ENCODE results near the gene ARHGAP27. TPM values are rescaled to one million over a fixed set of nuclear protein-coding genes. Genes with fewer than 3 reads are reported as not detected.

ARHGAP27 gene
- total RNA-seq, 1 experiment from 2014 or later = 39.2 TPM

DNA sequence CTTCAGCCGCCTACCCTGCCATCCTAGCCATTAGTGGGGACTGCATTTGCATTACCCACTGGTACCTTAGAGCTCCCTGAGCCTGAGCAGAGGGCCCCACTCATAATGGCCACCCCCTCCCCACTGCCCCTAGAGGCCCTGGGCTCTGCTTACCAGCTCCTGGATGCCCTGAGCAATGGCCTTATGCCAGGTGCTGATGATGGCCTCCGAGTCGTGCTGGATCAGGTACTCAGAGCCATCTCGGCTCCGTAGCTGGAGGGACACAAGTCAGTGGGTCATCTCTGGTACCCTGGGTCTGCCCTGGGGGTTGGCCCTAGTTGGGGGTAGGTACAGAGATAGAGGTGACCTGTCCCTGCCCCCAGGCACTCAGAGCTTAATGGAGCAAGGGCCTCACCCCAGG lies 34.9 kb downstream of the ARHGAP27 start:
- no peak for ATAC-seq
- in situ Hi-C loops (cut with HindIII; ENCODE audit: low pct_unique_long_range_greater_than_20kb, low sequenced_read_pairs) = no loop called here
- H3K27ac ChIP-seq (ENCODE audit: low read length) = no peak overlapping the region
- no TSS peak for BruUV-seq (replicated peaks)
- no peaks in the 10 kb centered on the region for H3K9me3 ChIP-seq (ENCODE audit: control insufficient read depth, insufficient read depth, low read depth, low read length)
- TF ChIP-seq TCF7L2 (IDR thresholded peaks at IDR 0.05; ENCODE audit: low read depth, low read length) (no peak), CTCF (IDR thresholded peaks at IDR 0.05) (no peak), SIN3A (IDR thresholded peaks at IDR 0.05; ENCODE audit: borderline replicate concordance, insufficient read depth, low read depth, low read length) (no peak), POLR2AphosphoS5 (IDR thresholded peaks at IDR 0.05; ENCODE audit: low read depth, low read length) (no peak)
- TF ChIP-seq, protein P1, sequence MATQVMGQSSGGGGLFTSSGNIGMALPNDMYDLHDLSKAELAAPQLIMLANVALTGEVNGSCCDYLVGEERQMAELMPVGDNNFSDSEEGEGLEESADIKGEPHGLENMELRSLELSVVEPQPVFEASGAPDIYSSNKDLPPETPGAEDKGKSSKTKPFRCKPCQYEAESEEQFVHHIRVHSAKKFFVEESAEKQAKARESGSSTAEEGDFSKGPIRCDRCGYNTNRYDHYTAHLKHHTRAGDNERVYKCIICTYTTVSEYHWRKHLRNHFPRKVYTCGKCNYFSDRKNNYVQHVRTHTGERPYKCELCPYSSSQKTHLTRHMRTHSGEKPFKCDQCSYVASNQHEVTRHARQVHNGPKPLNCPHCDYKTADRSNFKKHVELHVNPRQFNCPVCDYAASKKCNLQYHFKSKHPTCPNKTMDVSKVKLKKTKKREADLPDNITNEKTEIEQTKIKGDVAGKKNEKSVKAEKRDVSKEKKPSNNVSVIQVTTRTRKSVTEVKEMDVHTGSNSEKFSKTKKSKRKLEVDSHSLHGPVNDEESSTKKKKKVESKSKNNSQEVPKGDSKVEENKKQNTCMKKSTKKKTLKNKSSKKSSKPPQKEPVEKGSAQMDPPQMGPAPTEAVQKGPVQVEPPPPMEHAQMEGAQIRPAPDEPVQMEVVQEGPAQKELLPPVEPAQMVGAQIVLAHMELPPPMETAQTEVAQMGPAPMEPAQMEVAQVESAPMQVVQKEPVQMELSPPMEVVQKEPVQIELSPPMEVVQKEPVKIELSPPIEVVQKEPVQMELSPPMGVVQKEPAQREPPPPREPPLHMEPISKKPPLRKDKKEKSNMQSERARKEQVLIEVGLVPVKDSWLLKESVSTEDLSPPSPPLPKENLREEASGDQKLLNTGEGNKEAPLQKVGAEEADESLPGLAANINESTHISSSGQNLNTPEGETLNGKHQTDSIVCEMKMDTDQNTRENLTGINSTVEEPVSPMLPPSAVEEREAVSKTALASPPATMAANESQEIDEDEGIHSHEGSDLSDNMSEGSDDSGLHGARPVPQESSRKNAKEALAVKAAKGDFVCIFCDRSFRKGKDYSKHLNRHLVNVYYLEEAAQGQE (IDR thresholded peaks at IDR 0.05; ENCODE audit: insufficient read depth in 1 of 2, low read depth in 2 of 2, low read length in 1 of 2) = no peak
- no peaks in the 10 kb centered on the region for H3K36me3 ChIP-seq (ENCODE audit: control insufficient read depth, insufficient read depth, low read length)
- POLR2A ChIA-PET = no interaction called here
- no peaks in the 10 kb centered on the region for H3K27me3 ChIP-seq (ENCODE audit: control insufficient read depth, insufficient read depth, low read length)
- CTCF ChIA-PET = no interaction called here
- DNase-seq (ENCODE audit: low read depth, low spot score) = no peak
- no peak overlapping the region for H3K4me3 ChIP-seq (ENCODE audit: low read depth in 2 of 2, low read length in 2 of 2)
- H3K4me1 ChIP-seq (ENCODE audit: control insufficient read depth, insufficient read depth, low read length) = no peaks in the 10 kb centered on the region; the same call in 1 of the 2 replicates
- intact Hi-C loops (cut with micrococcal nuclease; ENCODE audit: unreplicated experiment) = no loop called here

GRCh38 chr17:45396496-45397205 lies 36.0 kb downstream of the ARHGAP27 start:
- no peaks in the 10 kb centered on the region; the same call in 1 of the 2 replicates for H3K4me1 ChIP-seq (ENCODE audit: control insufficient read depth, insufficient read depth, low read length)
- ATAC-seq (no peak), DNase-seq (ENCODE audit: low read depth, low spot score) (no peak)
- CTCF ChIA-PET = interaction anchor here (0.6 to 2.7 kb wide), 2 partner anchors 29 to 765 kb away, joined by 3 to 11 read pairs; no protein-coding TSS in a partner anchor
- in situ Hi-C loops (cut with HindIII; ENCODE audit: low pct_unique_long_range_greater_than_20kb, low sequenced_read_pairs) = no loop called here
- intact Hi-C loops (cut with micrococcal nuclease; ENCODE audit: unreplicated experiment) = no loop called here
- no peak overlapping the region for H3K4me3 ChIP-seq (ENCODE audit: low read depth in 2 of 2, low read length in 2 of 2)
- POLR2A ChIA-PET = no interaction called here
- H3K27me3 ChIP-seq (ENCODE audit: control insufficient read depth, insufficient read depth, low read length) = no peaks in the 10 kb centered on the region
- TF ChIP-seq CTCF (IDR thresholded peaks at IDR 0.05) (no peak), POLR2AphosphoS5 (IDR thresholded peaks at IDR 0.05; ENCODE audit: low read depth, low read length) (no peak)
- BruUV-seq (replicated peaks) = no TSS peak
- H3K27ac ChIP-seq (ENCODE audit: low read length) = no peak overlapping the region
- no peaks in the 10 kb centered on the region for H3K9me3 ChIP-seq (ENCODE audit: control insufficient read depth, insufficient read depth, low read depth, low read length)
- H3K36me3 ChIP-seq (ENCODE audit: control insufficient read depth, insufficient read depth, low read length) = no peaks in the 10 kb centered on the region
